GM19372 (cell line): ENCODE measurements around the gene TMEM267.
"Not testable (repeated sequence)": the region's sequence is repeated elsewhere in the genome, so short reads cannot be mapped to it uniquely, and the experiment has no call there.

ENCODE experiments used
- ATAC-seq: cut with Tn5 transposase; IDR thresholded peaks from one replicate; pipeline ENCODE4 v1.9.1; 2021; ENCODE audit warnings: mild to moderate bottlenecking, low read depth, moderate library complexity; ENCODE audit not compliant: unreplicated experiment

TMEM267 gene

DNA sequence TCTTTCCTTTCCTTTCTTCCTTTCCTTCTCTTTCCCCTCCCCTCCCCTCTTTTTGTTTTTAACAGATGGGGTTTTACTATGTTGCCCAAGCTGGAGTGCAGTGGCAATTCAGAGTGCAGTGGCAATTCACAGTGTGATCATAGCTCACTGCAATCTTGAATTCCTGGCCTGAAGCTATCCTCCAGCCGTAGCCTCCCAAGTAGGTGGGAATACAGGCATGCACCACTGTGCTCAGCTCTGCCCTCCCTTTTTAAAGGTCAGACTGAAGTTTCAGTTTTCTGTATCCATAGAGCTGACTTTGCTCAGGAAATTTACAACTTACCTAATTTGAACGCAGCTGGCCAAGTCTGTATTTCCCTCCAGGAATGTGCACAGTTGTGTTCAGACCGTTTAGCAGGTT, 72.2 kb downstream of the TMEM267 start:
- ATAC-seq, result no peak

DNA sequence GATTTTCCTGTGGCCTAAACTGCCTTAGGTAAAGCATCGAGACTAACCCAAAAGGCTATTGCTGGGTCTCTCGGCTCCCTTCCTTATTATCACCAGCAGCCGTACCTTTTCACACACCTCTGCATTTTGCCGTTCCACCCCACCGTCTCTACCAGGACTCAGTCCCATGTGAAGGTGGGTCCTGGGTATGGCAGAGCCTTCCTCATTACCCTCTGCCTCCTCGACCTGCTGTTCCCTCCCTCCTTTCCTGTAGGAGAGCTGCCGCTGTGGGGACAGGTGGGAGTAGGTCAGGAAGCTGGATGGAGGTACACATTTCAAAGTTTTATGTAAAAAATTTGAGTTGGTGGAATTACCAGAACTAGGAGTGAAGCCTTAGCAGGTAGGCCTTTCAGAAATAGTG, 73.3 kb downstream of the TMEM267 start:
- no peak for ATAC-seq

- ATAC-seq, result no peak
Measured at GRCh38 chr5:43409809-43410271, 73.8 kb downstream of the TMEM267 start.

GRCh38 chr5:43402524-43403066, 81.1 kb downstream of the TMEM267 start:
- ATAC-seq, result not testable (repeated sequence)

GRCh38 chr5:43401827-43402226, 81.8 kb downstream of the TMEM267 start:
- no peak for ATAC-seq

- no peak for ATAC-seq
Measured at GRCh38 chr5:43400082-43400481, 83.6 kb downstream of the TMEM267 start.

DNA sequence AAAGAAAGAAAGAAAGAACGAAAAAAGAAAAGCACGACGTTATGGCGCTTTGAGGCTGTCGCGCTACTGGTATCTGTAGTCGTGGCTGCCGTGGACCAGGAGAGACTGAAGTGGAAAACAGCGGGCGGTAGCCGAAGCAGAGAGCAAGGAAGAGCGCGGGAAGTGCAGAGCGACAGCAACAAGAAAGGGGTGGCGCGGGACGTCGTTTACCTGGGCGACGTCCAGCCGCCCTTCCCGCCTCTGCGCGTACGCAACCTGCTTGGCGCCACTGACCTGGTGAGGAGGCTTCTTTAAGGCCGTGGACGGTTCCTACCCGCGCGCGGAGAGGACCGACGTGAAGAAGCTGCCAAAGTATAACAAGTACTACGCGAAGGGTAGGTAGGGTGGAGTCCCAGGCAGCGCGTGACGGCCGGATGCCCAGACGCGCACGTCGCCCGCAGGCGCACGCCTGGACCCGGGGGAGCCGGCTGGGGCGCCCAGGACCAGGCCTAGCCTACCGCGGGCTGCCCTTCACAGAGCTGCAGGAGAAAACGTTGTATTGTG, 86.8 kb downstream of the TMEM267 start:
- peak; percentile 90 for ATAC-seq
